ENCODE data around the gene CRYBB3.
A peak's percentile ranks its signal among the peaks of the same experiment; 100 is the strongest.
"Not testable (repeated sequence)": the region's sequence is repeated elsewhere in the genome, so short reads cannot be mapped to it uniquely, and the experiment has no call there.

Gene CRYBB3

GRCh38 chr22:25228822-25229221 lies 29.2 kb downstream of the CRYBB3 start:
- no peak for DNase-seq (ENCODE audit: low read depth in 2 of 2)
- TF ChIP-seq CTCF (IDR thresholded peaks at IDR 0.05; ENCODE audit: low read depth, low read length): no peak

GRCh38 chr22:25230760-25231159 lies 31.1 kb downstream of the CRYBB3 start:
- not testable (repeated sequence) for DNase-seq (ENCODE audit: low read depth in 2 of 2); H3K4me3 ChIP-seq (replicated peaks in 1 of 2; ENCODE audit: low read depth in 2 of 2, low read length in 2 of 2)

More at GRCh38 chr22:25228822-25229221, 29.2 kb downstream of the CRYBB3 start:
- H3K4me3 ChIP-seq (replicated peaks in 1 of 2; ENCODE audit: low read depth in 2 of 2, low read length in 2 of 2): no peak overlapping the region

GRCh38 chr22:25232301-25232700 lies 32.6 kb downstream of the CRYBB3 start:
- no peak overlapping the region for H3K4me3 ChIP-seq (replicated peaks in 1 of 2; ENCODE audit: low read depth in 2 of 2, low read length in 2 of 2)
- TF ChIP-seq CTCF (IDR thresholded peaks at IDR 0.05; ENCODE audit: low read depth, low read length): no peak
- DNase-seq (ENCODE audit: low read depth in 2 of 2): peak; percentile 21

GRCh38 chr22:25233706-25234105 lies 34.0 kb downstream of the CRYBB3 start:
- not testable (repeated sequence) for DNase-seq (ENCODE audit: low read depth in 2 of 2); H3K4me3 ChIP-seq (replicated peaks in 1 of 2; ENCODE audit: low read depth in 2 of 2, low read length in 2 of 2)

GRCh38 chr22:25235547-25236290 lies 36.1 kb downstream of the CRYBB3 start:
- DNase-seq (ENCODE audit: low read depth in 2 of 2): peak; percentile 82 to 84
- H3K4me3 ChIP-seq (replicated peaks in 1 of 2; ENCODE audit: low read depth in 2 of 2, low read length in 2 of 2): no peak overlapping the region
- TF ChIP-seq CTCF (IDR thresholded peaks at IDR 0.05; ENCODE audit: low read depth, low read length): peak; percentile 68

- no peak for DNase-seq (ENCODE audit: low read depth in 2 of 2)
- no peak for TF ChIP-seq CTCF (IDR thresholded peaks at IDR 0.05; ENCODE audit: low read depth, low read length)
- H3K4me3 ChIP-seq (replicated peaks in 1 of 2; ENCODE audit: low read depth in 2 of 2, low read length in 2 of 2): no peak overlapping the region
Observed at GRCh38 chr22:25236417-25236816, 36.8 kb downstream of the CRYBB3 start.

- no peak for TF ChIP-seq CTCF (IDR thresholded peaks at IDR 0.05; ENCODE audit: low read depth, low read length)
- no peak for DNase-seq (ENCODE audit: low read depth in 2 of 2)
- no peak overlapping the region for H3K4me3 ChIP-seq (replicated peaks in 1 of 2; ENCODE audit: low read depth in 2 of 2, low read length in 2 of 2)
Observed at GRCh38 chr22:25237503-25237902, 37.8 kb downstream of the CRYBB3 start.

- H3K4me3 ChIP-seq (replicated peaks in 1 of 2; ENCODE audit: low read depth in 2 of 2, low read length in 2 of 2); DNase-seq (ENCODE audit: low read depth in 2 of 2): not testable (repeated sequence)
Observed at GRCh38 chr22:25238058-25238457, 38.4 kb downstream of the CRYBB3 start.

GRCh38 chr22:25255169-25255568 lies 55.5 kb downstream of the CRYBB3 start:
- H3K4me3 ChIP-seq (replicated peaks in 1 of 2; ENCODE audit: low read depth in 2 of 2, low read length in 2 of 2); DNase-seq (ENCODE audit: low read depth in 2 of 2): not testable (repeated sequence)

Data from cardiac fibroblast (primary cell).